ENCODE results near the gene ABCC5. TPM values are rescaled to one million over a fixed set of nuclear protein-coding genes. Genes with fewer than 3 reads are reported as not detected.

ABCC5 gene
- total and polyA plus RNA-seq, 2 of the 8 experiments (the other 6 are each of a cell fraction or from before 2014, with no cell fraction given): 25.3 to 40.8 TPM

DNA sequence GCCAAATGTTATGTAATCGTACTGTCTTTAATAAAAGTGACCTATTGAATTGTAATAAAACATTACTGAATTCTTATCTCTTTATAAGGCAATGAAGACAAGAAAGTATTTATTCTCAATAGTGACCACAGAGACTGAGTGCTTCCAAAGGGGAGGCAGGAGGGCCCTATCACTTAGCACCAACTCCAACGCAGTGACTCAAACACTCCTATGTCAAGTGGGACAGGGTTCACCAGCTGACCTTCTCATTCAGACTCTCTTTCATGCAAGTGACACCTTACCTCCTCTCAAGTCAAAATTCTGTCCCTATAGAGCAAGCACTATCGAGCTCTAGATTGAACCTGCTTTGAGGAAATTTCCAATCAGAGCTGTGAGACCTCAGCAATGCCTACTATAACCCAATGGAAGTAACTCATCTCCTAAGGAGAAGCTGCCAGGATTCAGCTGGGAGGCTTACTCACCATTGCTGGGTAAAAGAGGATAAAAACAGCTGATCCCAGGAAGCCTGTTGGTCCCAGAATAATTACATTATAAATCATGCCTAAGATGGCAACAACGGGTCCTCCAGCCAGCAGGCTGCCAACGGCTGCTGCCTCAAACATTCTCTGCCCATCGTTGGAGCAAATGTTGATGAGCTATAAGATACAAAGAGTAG, 35.6 kb downstream of the ABCC5 start (continued):
- TF ChIP-seq BCL11A (IDR thresholded peaks at IDR 0.05; ENCODE audit: low read depth in 2 of 2, low read length in 2 of 2) (no peak), SAP30 (IDR thresholded peaks at IDR 0.05; ENCODE audit: insufficient read depth, insufficient replicate concordance, low read length) (no peak), SRF (IDR thresholded peaks at IDR 0.05; ENCODE audit: low read depth, low read length) (no peak), EGR1 (IDR thresholded peaks at IDR 0.05; ENCODE audit: borderline replicate concordance, low read depth, low read length) (no peak), GTF2F1 (IDR thresholded peaks at IDR 0.05; ENCODE audit: borderline replicate concordance, low read depth, low read length) (no peak), TCF12 (IDR thresholded peaks at IDR 0.05; ENCODE audit: low read depth, low read length) (no peak), POU5F1 (IDR thresholded peaks at IDR 0.05; ENCODE audit: low read depth, low read length) (no peak)
- TF ChIP-seq, protein P1, sequence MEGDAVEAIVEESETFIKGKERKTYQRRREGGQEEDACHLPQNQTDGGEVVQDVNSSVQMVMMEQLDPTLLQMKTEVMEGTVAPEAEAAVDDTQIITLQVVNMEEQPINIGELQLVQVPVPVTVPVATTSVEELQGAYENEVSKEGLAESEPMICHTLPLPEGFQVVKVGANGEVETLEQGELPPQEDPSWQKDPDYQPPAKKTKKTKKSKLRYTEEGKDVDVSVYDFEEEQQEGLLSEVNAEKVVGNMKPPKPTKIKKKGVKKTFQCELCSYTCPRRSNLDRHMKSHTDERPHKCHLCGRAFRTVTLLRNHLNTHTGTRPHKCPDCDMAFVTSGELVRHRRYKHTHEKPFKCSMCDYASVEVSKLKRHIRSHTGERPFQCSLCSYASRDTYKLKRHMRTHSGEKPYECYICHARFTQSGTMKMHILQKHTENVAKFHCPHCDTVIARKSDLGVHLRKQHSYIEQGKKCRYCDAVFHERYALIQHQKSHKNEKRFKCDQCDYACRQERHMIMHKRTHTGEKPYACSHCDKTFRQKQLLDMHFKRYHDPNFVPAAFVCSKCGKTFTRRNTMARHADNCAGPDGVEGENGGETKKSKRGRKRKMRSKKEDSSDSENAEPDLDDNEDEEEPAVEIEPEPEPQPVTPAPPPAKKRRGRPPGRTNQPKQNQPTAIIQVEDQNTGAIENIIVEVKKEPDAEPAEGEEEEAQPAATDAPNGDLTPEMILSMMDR (IDR thresholded peaks at IDR 0.05; ENCODE audit: control extremely low read depth in 1 of 3, insufficient read depth in 1 of 3, low read depth in 1 of 3, low read length in 3 of 3): no peak

Data from H1 (cell line).